Stimulated activated CD8-positive, alpha-beta memory T cell treated with anti-CD3 and anti-CD28 coated beads, Interleukin-12 subunit alpha, Interleukin-12 subunit beta, amount 100 ng/mL, for 24 hours (primary cell): ENCODE measurements around the gene HBA1.
"Not testable (repeated sequence)": the region's sequence is repeated elsewhere in the genome, so short reads cannot be mapped to it uniquely, and the experiment has no call there.

Source experiments
- DNase-seq: peaks from one replicate; pipeline ENCODE4 v3.0.0-alpha.2; 2020; ENCODE audit errors: extremely low read depth

The HBA1 gene

DNA sequence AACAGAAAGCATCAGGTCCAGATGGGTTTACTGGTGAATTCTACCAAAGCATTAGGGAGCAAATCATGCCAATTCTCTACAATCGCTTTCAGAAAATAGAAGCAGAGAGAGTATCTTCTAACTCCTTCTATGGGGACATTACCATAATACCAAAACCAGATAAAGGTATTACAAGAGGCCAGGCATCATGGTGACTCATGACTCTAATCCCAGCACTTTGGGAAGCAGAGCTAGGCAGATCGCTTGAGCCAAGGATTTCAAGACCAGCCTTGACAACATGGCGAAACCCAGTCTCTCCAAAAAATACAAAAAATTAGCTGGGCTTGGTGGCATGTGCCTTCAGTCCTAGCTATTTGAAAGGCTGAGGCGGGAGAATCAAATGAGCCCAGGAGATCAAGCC is 26.8 kb downstream of the HBA1 start:
- DNase-seq, result no peak

DNA sequence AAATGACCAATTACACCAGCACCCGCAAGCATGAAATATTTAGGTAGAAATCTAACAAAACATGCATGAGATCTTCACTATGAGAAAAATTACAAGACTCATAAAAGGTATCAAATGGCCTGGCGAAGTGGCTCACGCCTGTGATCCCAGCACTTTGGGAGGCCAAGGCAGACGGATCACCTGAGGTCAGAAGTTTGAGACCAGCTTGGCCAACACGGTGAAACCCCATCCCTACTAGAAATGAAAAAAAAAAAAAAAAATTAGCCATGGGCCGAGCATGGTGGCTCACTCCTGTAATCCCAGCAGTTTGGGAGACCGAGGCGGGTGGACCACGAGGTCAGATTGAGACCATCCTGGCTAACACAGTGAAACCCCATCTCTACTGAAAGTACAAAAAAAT is 27.6 kb downstream of the HBA1 start:
- DNase-seq, result not testable (repeated sequence)

DNA sequence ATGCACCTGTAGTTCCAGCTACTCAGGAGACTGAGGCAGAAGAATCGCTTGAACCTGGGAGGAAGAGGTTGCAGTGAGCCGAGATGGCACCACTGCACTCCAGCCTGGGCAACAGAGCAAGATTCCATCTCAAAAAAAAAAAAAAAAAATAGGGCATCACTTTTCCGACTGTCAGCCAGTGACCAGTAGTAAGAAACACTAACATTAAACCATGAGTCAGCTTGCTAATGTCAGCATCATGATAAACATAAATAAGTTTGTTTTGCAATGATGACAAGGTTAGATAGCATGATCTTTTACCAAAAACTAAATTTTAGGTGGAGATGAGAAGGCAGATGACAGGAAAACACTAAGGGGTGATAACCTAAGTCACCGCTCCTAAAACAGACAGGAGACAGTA is 32.9 kb downstream of the HBA1 start:
- DNase-seq, result not testable (repeated sequence)

DNA sequence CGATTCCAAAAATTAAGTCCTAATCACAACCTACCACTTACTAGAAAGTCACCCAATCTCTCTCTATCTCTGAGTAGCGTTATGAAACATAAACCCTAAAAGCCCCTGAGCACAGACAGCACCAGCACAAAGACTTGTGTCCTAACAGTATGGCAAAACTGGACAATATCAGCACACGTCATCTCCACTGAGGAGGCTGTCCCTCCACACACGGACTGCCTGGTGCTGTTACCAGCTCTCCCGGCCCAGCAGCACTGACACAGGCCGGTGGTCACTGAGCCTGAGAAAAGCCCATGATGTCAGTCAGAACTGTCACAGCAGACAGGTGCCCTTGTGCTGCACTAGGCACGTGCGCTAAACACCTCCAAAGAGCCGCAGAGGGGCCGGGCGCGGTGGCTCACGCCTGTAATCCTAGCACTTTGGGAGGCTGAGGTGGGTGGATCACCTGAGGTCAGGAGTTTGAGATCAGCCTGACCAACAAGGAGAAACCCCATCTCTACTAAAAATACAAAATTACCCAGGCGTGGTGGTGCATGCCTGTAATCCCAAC is 35.2 kb downstream of the HBA1 start:
- DNase-seq, result not testable (repeated sequence)

DNA sequence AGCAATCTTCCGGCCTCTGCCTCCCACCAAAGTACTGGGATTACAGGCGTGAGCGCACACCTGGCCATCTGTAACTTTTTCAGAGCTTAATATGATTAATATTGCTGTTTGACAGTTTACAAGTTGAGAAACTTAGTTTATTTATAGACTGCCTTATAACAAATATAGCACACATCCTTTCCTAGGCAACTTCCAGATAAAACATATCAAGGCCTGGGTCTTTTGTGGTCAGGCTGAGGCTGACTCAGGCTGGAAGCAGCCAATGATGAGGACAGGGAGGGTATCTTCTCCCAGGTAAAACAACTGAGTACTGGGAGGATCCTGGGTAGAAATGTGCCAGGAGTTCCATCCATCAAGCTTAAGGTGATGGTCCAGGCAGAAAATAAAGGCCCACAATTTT is 36.5 kb downstream of the HBA1 start:
- no peak for DNase-seq

DNA sequence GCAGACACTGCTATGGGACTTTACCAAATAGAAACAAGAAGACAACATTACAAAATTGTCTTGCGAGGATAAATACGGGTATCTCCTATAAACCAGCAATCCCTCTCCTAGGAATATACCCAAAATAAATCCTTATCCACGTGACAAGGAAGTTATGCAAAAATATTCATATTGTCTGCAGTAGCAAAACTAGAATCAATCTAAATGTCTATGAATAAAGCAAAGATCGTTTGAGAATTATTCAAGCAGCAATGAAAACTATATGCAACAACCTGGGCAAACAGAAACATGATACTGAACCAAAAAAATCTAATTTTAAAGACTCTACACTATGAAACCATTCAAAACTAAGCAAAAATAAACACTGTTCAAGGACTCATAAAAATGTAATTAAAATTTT is 43.5 kb downstream of the HBA1 start:
- DNase-seq, result no peak
